Activated CD4-positive, alpha-beta T cell treated with anti-CD3 and anti-CD28 coated beads for 36 hours (primary cell): ENCODE measurements around the gene ZWILCH. TPM values are rescaled to one million over a fixed set of nuclear protein-coding genes. Genes with fewer than 3 reads are reported as not detected.

Source experiments
- ATAC-seq: fragments of 200-7000 bp; cut with Tn5 transposase; one replicate; pipeline ENCODE4 v1.10.0; 2021; ENCODE audit warnings: mild to moderate bottlenecking, moderate library complexity
- CTCF ChIA-PET: fragments of 350-600 bp; sonication (Branson Sonifier 250); formaldehyde crosslinking; loops from one replicate; lab custom pipeline; 2021; ENCODE audit warnings: antibody characterized with exemption; lab: Charles Lee
- POLR2A ChIA-PET: fragments of 350-600 bp; sonication (Branson Sonifier 250); formaldehyde crosslinking; loops from one replicate; lab custom pipeline; 2021; ENCODE audit warnings: antibody characterized with exemption, inconsistent platforms; lab: Charles Lee
- DNase-seq: peaks from one replicate; pipeline ENCODE4 v3.0.0-alpha.2; 2020
- H3K27ac Mint-ChIP-seq: one replicate; pipeline ENCODE4 v1.8.0; 2021; ENCODE audit warnings: mixed read lengths
- H3K27me3 Mint-ChIP-seq: one replicate; pipeline ENCODE4 v1.8.0; 2021; ENCODE audit warnings: mixed read lengths
- H3K36me3 Mint-ChIP-seq: one replicate; pipeline ENCODE4 v1.8.0; 2021; ENCODE audit warnings: low read depth, mixed read lengths
- H3K4me1 Mint-ChIP-seq: one replicate; pipeline ENCODE4 v1.8.0; 2021; ENCODE audit warnings: mixed read lengths
- H3K4me3 Mint-ChIP-seq: one replicate; pipeline ENCODE4 v1.8.0; 2021; ENCODE audit warnings: mild to moderate bottlenecking, moderate library complexity, mixed read lengths
- H3K9me3 Mint-ChIP-seq: one replicate; pipeline ENCODE4 v1.8.0; 2021; ENCODE audit warnings: low read depth, mixed read lengths
- intact Hi-C, 2 experiments: fragments of 100-400 bp; cut with DNase I in 1 of 2; cut with micrococcal nuclease in 1 of 2; formaldehyde crosslinking; loops; one replicate each; pipeline versions ENCODE4 v1.14.2 to v1.15.1; 2022 to 2024; cut with DNase I, micrococcal nuclease
- total RNA-seq, 2 experiments: library from RNA; stranded (reverse); gene quantifications; one replicate each; pipeline ENCODE4 v1.2.3, GENCODE V29; 2021

The ZWILCH gene
- total RNA-seq, 2 experiments from 2014 or later, result 27.4 to 31.1 TPM

DNA sequence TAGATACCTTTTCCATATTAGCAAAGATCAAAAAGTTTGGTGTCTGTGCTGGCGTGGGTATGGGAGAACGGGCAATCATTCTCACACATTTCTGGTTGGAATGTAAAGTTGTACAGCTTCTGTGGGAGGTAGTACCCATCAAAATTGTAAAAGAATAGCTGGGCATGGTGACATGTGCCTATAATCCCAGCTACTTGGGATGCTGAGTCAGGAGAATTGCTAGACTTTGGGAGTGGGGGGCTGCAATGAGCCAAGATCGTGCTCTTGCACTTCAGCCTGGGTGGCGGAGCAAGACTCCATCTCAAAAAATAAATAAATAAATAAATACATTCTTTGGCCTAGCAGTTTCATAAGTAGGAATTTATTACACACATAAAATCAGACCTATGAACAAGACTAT, 37.8 kb downstream of the ZWILCH start:
- Mint-ChIP-seq H3K9me3 (no peaks in the 10 kb centered on the region), H3K27me3 (no peaks in the 10 kb centered on the region), H3K4me3 (no peak overlapping the region), H3K4me1 (no peaks in the 10 kb centered on the region), H3K27ac (no peak overlapping the region), H3K36me3 (peaks cover 30% of the 10 kb centered on the region)
- POLR2A ChIA-PET, result interaction anchor here (0.6 kb wide), 1 partner anchor 439 kb away, joined by 3 read pairs; no protein-coding TSS in a partner anchor
- CTCF ChIA-PET, result interaction anchor here (0.8 to 1.8 kb wide), 4 partner anchors 19 to 43 kb away, joined by 3 to 5 read pairs (median 4); partner anchors contain the start of gene LCTL
- ATAC-seq (no peak), DNase-seq (no peak)
- intact Hi-C loops, result no loop called here

- no peaks in the 10 kb centered on the region for H3K9me3 Mint-ChIP-seq
- intact Hi-C loops, result no loop called here
- ATAC-seq (no peak), DNase-seq (no peak)
- no peaks in the 10 kb centered on the region for H3K27me3 Mint-ChIP-seq
- H3K27ac Mint-ChIP-seq, result no peak overlapping the region
- ChIA-PET POLR2A (no interaction called here), CTCF (no interaction called here)
- no peaks in the 10 kb centered on the region for H3K4me1 Mint-ChIP-seq
- H3K36me3 Mint-ChIP-seq, result peaks cover 22% of the 10 kb centered on the region
- H3K4me3 Mint-ChIP-seq, result no peak overlapping the region
These were observed 40.1 kb downstream of the ZWILCH start for GRCh38 chr15:66545255-66545654.

DNA sequence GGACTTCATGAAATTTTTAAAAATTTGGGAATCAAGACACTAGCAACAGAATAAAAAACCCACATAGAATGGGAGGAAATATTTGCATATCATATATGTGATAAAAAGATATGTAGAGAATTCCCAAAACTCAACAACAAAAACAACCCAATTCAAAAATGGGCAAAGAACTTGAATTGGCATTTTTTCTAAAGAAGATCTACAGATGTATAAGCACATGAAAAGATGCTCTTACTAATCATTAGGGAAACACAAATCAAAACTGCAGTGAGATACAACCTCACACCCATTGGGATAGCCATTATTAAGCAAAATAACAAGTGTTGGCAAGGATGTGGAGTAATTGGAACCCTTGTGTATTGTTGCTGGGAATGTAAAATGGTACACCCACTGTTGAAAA, 50.6 kb downstream of the ZWILCH start:
- ChIA-PET POLR2A (no interaction called here), CTCF (no interaction called here)
- ATAC-seq, result no peak
- Mint-ChIP-seq H3K27ac (no peak overlapping the region), H3K27me3 (no peaks in the 10 kb centered on the region), H3K4me3 (no peak overlapping the region), H3K36me3 (peaks cover 17% of the 10 kb centered on the region), H3K4me1 (peaks cover 3% of the 10 kb centered on the region), H3K9me3 (peaks cover 5% of the 10 kb centered on the region)
- no peak for DNase-seq
- intact Hi-C loops, result no loop called here

DNA sequence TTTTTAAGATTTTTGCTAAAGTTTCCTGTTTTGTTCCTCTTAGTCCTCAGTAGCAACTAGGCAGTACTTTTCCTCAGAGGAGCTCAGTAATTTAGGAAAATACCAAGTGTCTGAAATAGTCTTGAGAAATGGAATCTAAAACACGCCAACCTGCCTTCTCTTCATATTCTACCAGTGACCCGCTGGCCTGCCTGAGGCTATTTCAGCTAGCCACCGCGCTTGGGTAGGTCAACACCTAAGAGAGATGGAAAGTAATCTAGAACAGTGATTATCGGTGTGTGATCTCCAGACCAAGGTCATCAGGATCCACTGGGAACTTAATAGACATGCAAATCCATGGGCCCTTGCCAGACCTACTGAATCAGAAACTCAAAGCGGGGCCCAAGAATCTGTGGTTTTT, 53.1 kb downstream of the ZWILCH start:
- CTCF ChIA-PET, result interaction anchor here (0.5 to 0.7 kb wide), 3 partner anchors 11 to 1518 kb away, joined by 3 to 4 read pairs (median 3); no protein-coding TSS in a partner anchor
- H3K4me3 Mint-ChIP-seq, result no peak overlapping the region

GRCh38 chr15:66560856-66561525, 55.9 kb downstream of the ZWILCH start:
- Mint-ChIP-seq H3K4me1 (no peaks in the 10 kb centered on the region), H3K36me3 (no peaks in the 10 kb centered on the region), H3K27me3 (no peaks in the 10 kb centered on the region), H3K9me3 (no peaks in the 10 kb centered on the region), H3K27ac (no peak overlapping the region), H3K4me3 (no peak overlapping the region)
- ATAC-seq, result no peak
- intact Hi-C loops, result no loop called here
- ChIA-PET CTCF (interaction anchor here (0.6 to 1.0 kb wide), 3 partner anchors 10 to 291 kb away, joined by 3 read pairs; no protein-coding TSS in a partner anchor), POLR2A (no interaction called here)
- DNase-seq, result no peak

More for the DNA sequence above, 53.1 kb downstream of the ZWILCH start:
- H3K9me3 Mint-ChIP-seq, result peaks cover 5% of the 10 kb centered on the region
- H3K27me3 Mint-ChIP-seq, result no peaks in the 10 kb centered on the region
- intact Hi-C loops, result no loop called here
- no peaks in the 10 kb centered on the region for H3K4me1 Mint-ChIP-seq
- no peak overlapping the region for H3K27ac Mint-ChIP-seq
- DNase-seq (no peak), ATAC-seq (no peak)
- H3K36me3 Mint-ChIP-seq, result peaks cover 9% of the 10 kb centered on the region
- POLR2A ChIA-PET, result no interaction called here

DNA sequence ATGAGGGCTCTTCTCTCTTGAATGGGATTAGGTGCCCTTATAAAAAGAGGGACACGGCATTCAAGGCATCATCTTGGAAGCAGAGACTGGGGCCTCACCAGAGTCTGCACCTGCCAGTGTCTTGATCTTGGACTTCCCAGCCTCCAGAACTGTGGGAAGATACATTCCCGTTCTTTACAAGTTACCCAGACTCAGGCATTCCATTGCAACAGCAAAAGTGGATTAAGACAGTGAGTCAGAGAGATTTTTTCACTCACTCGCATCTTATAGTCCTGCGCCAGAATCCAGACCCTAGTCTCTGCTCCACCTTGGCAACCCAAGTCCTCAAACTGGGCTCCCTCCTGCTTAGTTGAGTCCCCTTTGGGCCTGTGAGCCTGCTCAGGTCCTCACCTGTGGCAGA, 58.0 kb downstream of the ZWILCH start:
- CTCF ChIA-PET, result no interaction called here
- ATAC-seq (no peak), DNase-seq (no peak)
- Mint-ChIP-seq H3K4me3 (no peak overlapping the region), H3K27ac (no peak overlapping the region), H3K27me3 (no peaks in the 10 kb centered on the region), H3K9me3 (no peaks in the 10 kb centered on the region), H3K4me1 (peaks cover 5% of the 10 kb centered on the region), H3K36me3 (no peaks in the 10 kb centered on the region)
- POLR2A ChIA-PET, result no interaction called here
- intact Hi-C loops, result no loop called here

DNA sequence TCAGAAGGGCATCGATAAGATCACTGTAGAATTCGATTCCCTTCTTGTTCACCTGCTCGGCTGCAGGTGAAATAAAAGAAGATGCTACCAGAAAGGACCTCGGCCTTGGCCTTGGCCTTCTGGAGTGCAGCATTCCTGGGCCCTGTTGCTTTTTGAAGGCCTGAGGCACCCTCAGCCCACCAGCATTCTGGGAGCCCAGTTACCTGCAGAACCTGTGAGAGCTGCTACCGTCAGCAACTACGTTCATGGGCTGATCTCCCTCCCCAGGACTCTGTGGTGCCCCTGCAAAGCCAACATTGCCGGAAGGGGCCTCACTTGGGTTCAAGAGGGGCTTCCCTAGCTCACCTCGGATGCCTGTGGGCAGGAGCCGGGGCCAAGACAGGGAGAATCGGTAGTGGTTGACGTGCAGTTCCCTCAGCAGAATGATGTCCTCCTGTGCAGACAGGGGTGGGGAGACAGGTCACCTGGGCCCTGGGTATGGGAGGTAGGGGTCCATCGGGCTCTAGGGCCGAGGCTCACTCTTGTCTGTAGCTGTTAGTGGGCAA, 58.5 kb downstream of the ZWILCH start:
- CTCF ChIA-PET, result no interaction called here
- H3K9me3 Mint-ChIP-seq, result no peaks in the 10 kb centered on the region
- no peak overlapping the region for H3K4me3 Mint-ChIP-seq
- no peak overlapping the region for H3K27ac Mint-ChIP-seq
- intact Hi-C loops, result no loop called here
- DNase-seq, result no peak
- no peak for ATAC-seq
- no peaks in the 10 kb centered on the region for H3K27me3 Mint-ChIP-seq
- H3K36me3 Mint-ChIP-seq, result no peaks in the 10 kb centered on the region
- POLR2A ChIA-PET, result no interaction called here
- peaks cover 5% of the 10 kb centered on the region for H3K4me1 Mint-ChIP-seq

GRCh38 chr15:66564136-66565041, 59.3 kb downstream of the ZWILCH start:
- DNase-seq (no peak), ATAC-seq (no peak)
- ChIA-PET CTCF (interaction anchor here (0.6 kb wide), 1 partner anchor 1713 kb away, joined by 4 read pairs; no protein-coding TSS in a partner anchor), POLR2A (no interaction called here)
- intact Hi-C loops, result no loop called here
- H3K9me3 Mint-ChIP-seq, result no peaks in the 10 kb centered on the region
- H3K4me3 Mint-ChIP-seq, result no peak overlapping the region
- peaks cover 5% of the 10 kb centered on the region for H3K4me1 Mint-ChIP-seq
- H3K27ac Mint-ChIP-seq, result no peak overlapping the region
- H3K36me3 Mint-ChIP-seq, result no peaks in the 10 kb centered on the region
- H3K27me3 Mint-ChIP-seq, result no peaks in the 10 kb centered on the region

GRCh38 chr15:66565141-66565641, 60.1 kb downstream of the ZWILCH start:
- no peak for ATAC-seq
- no peaks in the 10 kb centered on the region for H3K9me3 Mint-ChIP-seq
- H3K27ac Mint-ChIP-seq, result no peak overlapping the region
- no peak for DNase-seq
- ChIA-PET CTCF (interaction anchor here (1.9 kb wide), 1 partner anchor 12 kb away, joined by 5 read pairs; no protein-coding TSS in a partner anchor), POLR2A (no interaction called here)
- no peaks in the 10 kb centered on the region for H3K27me3 Mint-ChIP-seq
- H3K36me3 Mint-ChIP-seq, result no peaks in the 10 kb centered on the region
- no peak overlapping the region for H3K4me3 Mint-ChIP-seq
- H3K4me1 Mint-ChIP-seq, result peaks cover 5% of the 10 kb centered on the region
- intact Hi-C loops, result no loop called here

DNA sequence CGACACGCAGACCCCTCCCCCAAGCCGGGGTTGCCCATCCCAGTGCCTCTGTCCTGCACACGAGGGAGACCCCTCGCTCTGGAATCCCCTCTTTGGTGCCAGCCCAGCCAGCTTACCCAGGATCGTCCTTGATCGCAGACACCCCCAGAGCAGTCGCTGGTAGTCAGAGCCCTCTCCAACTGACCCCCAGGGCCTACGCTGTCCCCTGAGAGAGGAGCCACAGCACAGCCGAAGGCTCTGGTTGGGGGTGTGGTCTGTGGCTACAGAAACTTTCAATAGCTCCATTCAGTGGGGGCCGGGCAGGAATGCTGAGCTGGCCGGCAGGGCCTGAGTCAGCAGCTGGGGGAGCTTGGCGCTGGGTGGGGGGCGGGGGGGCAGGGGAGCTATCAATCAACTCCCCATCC, 60.6 kb downstream of the ZWILCH start, which contains the start of gene LCTL:
Gene LCTL (minus strand): TSS at position 258 of the 404 bp plus-strand sequence. CDS start 633 bp downstream, outside the sequence.
- ChIA-PET POLR2A (no interaction called here), CTCF (interaction anchor here (0.6 to 1.9 kb wide), 4 partner anchors 13 to 524 kb away, joined by 3 to 5 read pairs (median 5); no protein-coding TSS in a partner anchor)
- H3K4me3 Mint-ChIP-seq, result no peak within 1 kb of the TSS
- peaks cover 5% of the 10 kb centered on the region for H3K4me1 Mint-ChIP-seq
- H3K27me3 Mint-ChIP-seq, result no peaks in the 10 kb centered on the region
- no peak within 1 kb of the TSS for H3K27ac Mint-ChIP-seq
- no peaks in the 10 kb centered on the region for H3K36me3 Mint-ChIP-seq
- intact Hi-C loops, result no loop called here
- ATAC-seq (no peak), DNase-seq (no peak)
- H3K9me3 Mint-ChIP-seq, result no peaks in the 10 kb centered on the region

DNA sequence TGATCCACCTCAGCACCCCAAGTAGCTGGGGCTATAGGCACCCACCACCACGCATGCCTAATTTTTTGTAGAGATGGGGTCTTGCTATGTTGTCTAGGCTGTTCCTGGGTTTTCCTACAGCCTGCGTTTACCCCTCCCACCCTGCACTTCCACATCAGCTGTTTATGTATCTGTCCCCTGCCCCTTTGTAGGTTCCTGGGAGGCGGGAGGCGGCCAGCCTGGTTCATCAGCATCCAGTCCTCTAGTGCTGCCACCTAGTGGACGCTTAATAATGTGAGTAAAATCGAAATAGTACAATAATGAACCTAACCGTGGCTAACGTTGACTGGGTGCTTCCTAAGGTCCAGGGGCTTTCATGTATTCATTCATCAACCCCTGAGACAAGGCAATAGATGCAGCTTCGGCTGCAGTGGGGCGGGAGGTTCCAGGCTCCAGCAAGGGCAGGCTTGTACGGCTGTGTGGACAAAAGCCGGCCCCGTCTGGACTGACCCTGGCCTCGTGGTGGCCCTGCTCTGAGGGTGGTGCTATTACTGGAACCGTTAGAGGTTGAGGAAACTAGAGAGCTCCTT, 61.9 kb downstream of the ZWILCH start:
- ChIA-PET POLR2A (no interaction called here), CTCF (interaction anchor here (0.6 to 1.9 kb wide), 13 partner anchors 11 to 492 kb away, joined by 3 to 5 read pairs (median 3); no protein-coding TSS in a partner anchor)
- no peaks in the 10 kb centered on the region for H3K36me3 Mint-ChIP-seq
- H3K4me1 Mint-ChIP-seq, result peaks cover 5% of the 10 kb centered on the region
- H3K27me3 Mint-ChIP-seq, result no peaks in the 10 kb centered on the region
- intact Hi-C loops, result no loop called here
- no peak overlapping the region for H3K27ac Mint-ChIP-seq
- no peaks in the 10 kb centered on the region for H3K9me3 Mint-ChIP-seq
- DNase-seq, result peak; percentile 76
- no peak overlapping the region for H3K4me3 Mint-ChIP-seq
- ATAC-seq, result peak; percentile 87
